Measurements from ENCODE around the gene SORCS2.

The SORCS2 gene

DNA sequence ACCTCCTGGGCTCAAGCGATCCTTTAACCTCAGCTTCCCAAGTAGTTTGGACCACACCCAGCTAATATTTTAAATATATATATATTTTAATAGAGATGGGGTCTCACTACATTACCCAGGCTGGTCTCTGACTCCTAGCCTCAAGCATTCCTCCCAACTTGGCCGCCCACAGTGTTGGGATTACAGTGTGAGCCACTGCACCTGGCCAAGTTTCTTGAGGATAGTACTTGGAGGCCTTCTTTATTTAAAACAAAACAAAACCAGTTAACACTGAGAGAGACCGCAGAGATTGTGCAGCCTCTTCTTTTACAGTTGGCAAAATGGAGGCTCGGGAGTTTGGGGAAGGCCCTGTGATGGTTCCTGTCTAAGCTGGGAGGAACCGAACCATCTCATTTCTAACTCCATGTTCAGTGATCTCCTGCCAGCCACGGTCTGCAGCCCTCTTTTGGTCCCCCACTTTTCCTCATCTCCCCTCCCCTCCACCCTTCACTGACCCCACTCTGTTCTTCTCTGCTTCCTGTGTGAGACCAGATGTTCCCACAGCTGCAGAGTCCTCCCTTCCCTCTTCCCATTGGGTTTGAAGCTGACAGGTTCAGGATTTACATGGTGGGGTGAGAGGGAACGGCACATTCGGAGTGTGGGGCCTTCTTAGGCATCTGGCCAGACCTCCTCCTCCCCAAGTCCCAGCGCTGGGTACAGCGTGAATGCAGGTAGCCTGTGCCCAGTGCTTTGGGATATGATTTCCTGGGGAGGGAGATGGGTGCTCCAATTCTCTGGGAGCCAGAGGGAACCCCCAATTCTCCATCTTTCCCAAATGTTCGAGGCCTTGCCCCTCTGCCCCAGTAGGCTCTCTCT, 1.4 kb upstream of the SORCS2 start:
- POLR2A ChIA-PET: interaction anchor here (1.1 kb wide), 1 partner anchor 290 kb away, joined by 3 read pairs; no protein-coding TSS in a partner anchor
- Histone ChIP-seq H3K4me1 (ENCODE audit: control insufficient read depth, insufficient read depth, low read length) (no peaks in the 10 kb centered on the region), H3K27ac (ENCODE audit: extremely low read depth, low read depth, low read length) (no peak overlapping the region), H3K9me3 (ENCODE audit: control insufficient read depth, insufficient read depth, low read depth, low read length) (no peaks in the 10 kb centered on the region), H3K36me3 (ENCODE audit: control insufficient read depth in 2 of 2, insufficient read depth in 1 of 2, low read length in 2 of 2) (no peaks in the 10 kb centered on the region), H3K4me3 (ENCODE audit: low read depth, low read length) (no peak overlapping the region)
- TF ChIP-seq KLF7 (tag by site-specific recombination; IDR thresholded peaks at IDR 0.05; ENCODE audit: borderline replicate concordance) (no peak), ZFP37 (tag by site-specific recombination; IDR thresholded peaks at IDR 0.05) (no peak), ZNF571 (tag by site-specific recombination; IDR thresholded peaks at IDR 0.05) (no peak), ZNF223 (tag by site-specific recombination; IDR thresholded peaks at IDR 0.05) (no peak), ZNF19 (tag by site-specific recombination; IDR thresholded peaks at IDR 0.05; ENCODE audit: low read depth) (no peak), ZNF521 (tag by site-specific recombination; IDR thresholded peaks at IDR 0.05) (no peak), ZNF768 (tag by site-specific recombination; IDR thresholded peaks at IDR 0.05) (no peak), ZNF37A (tag by site-specific recombination; IDR thresholded peaks at IDR 0.05) (no peak), ZNF596 (tag by site-specific recombination; IDR thresholded peaks at IDR 0.05) (no peak), FEZF1 (tag by site-specific recombination; IDR thresholded peaks at IDR 0.05) (no peak), BCL11A (tag by site-specific recombination; IDR thresholded peaks at IDR 0.05; ENCODE audit: low read depth) (no peak), ZNF274 (IDR thresholded peaks at IDR 0.05; ENCODE audit: low read length) (no peak), ZNF274 (tag by site-specific recombination; IDR thresholded peaks at IDR 0.05; ENCODE audit: borderline replicate concordance) (no peak)
- CTCF ChIA-PET: interaction anchor here (1.0 to 3.6 kb wide), 4 partner anchors 13 to 529 kb away, joined by 3 to 17 read pairs (median 6); no protein-coding TSS in a partner anchor

DNA sequence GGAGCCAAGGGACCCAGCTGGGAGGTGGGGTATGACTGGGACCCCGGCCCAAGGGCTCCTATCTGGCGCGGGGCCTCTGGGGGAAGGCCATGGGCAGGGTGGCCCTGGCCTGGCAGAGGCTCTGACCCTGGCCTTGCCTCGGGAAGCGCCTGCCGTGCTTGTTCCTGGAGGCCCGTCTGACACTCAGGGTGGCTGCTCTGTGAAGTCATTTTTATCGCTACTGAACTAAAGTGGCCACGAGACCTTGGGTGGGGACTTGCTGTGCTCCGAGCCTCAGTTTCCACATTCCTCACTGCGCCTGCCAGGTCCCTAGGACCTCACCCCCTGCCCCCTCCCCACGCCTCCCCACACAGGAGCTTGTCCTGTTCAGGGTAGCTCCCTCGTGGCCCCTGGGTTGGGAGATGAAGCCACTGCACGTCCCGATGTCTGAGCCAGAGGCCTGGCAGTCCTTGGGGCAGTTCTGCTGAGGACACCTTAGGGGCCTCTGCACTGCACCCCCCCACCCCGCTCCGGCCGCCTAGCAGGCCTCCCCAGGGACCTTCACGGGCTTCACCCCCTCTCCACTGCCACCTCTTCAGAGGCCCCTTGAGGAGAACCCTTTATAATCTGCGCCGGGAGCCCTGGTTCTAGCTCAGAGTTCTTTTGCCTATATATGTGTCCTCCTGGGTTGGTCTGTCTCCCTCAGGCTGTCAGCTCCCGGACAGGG, 639 bp upstream of the SORCS2 start:
- Histone ChIP-seq H3K36me3 (ENCODE audit: control insufficient read depth in 2 of 2, insufficient read depth in 1 of 2, low read length in 2 of 2) (no peaks in the 10 kb centered on the region), H3K27ac (ENCODE audit: extremely low read depth, low read depth, low read length) (no peak overlapping the region), H3K4me3 (ENCODE audit: low read depth, low read length) (no peak overlapping the region), H3K4me1 (ENCODE audit: control insufficient read depth, insufficient read depth, low read length) (no peaks in the 10 kb centered on the region), H3K9me3 (ENCODE audit: control insufficient read depth, insufficient read depth, low read depth, low read length) (no peaks in the 10 kb centered on the region)
- CTCF ChIA-PET: interaction anchor here (0.5 to 3.6 kb wide), 15 partner anchors 11 to 567 kb away, joined by 3 to 17 read pairs (median 3); no protein-coding TSS in a partner anchor
- POLR2A ChIA-PET: interaction anchor here (1.1 kb wide), 1 partner anchor 290 kb away, joined by 3 read pairs; no protein-coding TSS in a partner anchor
- no peak for TF ChIP-seq ZNF239 (tag by site-specific recombination; IDR thresholded peaks at IDR 0.05)
- TF ChIP-seq PBX3 (CRISPR knock-in tag; IDR thresholded peaks at IDR 0.05): no peak
- TF ChIP-seq, protein P1, sequence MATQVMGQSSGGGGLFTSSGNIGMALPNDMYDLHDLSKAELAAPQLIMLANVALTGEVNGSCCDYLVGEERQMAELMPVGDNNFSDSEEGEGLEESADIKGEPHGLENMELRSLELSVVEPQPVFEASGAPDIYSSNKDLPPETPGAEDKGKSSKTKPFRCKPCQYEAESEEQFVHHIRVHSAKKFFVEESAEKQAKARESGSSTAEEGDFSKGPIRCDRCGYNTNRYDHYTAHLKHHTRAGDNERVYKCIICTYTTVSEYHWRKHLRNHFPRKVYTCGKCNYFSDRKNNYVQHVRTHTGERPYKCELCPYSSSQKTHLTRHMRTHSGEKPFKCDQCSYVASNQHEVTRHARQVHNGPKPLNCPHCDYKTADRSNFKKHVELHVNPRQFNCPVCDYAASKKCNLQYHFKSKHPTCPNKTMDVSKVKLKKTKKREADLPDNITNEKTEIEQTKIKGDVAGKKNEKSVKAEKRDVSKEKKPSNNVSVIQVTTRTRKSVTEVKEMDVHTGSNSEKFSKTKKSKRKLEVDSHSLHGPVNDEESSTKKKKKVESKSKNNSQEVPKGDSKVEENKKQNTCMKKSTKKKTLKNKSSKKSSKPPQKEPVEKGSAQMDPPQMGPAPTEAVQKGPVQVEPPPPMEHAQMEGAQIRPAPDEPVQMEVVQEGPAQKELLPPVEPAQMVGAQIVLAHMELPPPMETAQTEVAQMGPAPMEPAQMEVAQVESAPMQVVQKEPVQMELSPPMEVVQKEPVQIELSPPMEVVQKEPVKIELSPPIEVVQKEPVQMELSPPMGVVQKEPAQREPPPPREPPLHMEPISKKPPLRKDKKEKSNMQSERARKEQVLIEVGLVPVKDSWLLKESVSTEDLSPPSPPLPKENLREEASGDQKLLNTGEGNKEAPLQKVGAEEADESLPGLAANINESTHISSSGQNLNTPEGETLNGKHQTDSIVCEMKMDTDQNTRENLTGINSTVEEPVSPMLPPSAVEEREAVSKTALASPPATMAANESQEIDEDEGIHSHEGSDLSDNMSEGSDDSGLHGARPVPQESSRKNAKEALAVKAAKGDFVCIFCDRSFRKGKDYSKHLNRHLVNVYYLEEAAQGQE (tag by site-specific recombination; IDR thresholded peaks at IDR 0.05): no peak
- no peak for TF ChIP-seq ZNF518A (tag by site-specific recombination; conservative IDR thresholded peaks at IDR 0.05; ENCODE audit: low read depth)
- no peak for TF ChIP-seq ZNF561 (tag by site-specific recombination; IDR thresholded peaks at IDR 0.05; ENCODE audit: borderline replicate concordance)
- no peak for TF ChIP-seq ZNF510 (tag by site-specific recombination; IDR thresholded peaks at IDR 0.05; ENCODE audit: insufficient replicate concordance)
- no peak for TF ChIP-seq ZNF140 (tag by site-specific recombination; IDR thresholded peaks at IDR 0.05)
- no peak for TF ChIP-seq ZNF19 (tag by site-specific recombination; IDR thresholded peaks at IDR 0.05; ENCODE audit: low read depth)
- TF ChIP-seq, protein P2, sequence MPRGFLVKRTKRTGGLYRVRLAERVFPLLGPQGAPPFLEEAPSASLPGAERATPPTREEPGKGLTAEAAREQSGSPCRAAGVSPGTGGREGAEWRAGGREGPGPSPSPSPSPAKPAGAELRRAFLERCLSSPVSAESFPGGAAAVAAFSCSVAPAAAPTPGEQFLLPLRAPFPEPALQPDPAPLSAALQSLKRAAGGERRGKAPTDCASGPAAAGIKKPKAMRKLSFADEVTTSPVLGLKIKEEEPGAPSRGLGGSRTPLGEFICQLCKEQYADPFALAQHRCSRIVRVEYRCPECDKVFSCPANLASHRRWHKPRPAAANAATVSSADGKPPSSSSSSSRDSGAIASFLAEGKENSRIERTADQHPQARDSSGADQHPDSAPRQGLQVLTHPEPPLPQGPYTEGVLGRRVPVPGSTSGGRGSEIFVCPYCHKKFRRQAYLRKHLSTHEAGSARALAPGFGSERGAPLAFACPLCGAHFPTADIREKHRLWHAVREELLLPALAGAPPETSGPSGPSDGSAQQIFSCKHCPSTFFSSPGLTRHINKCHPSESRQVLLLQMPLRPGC (tag by site-specific recombination; IDR thresholded peaks at IDR 0.05): no peak
- no peak for TF ChIP-seq SCRT2 (tag by site-specific recombination; IDR thresholded peaks at IDR 0.05)

Measured in HEK293 (cell line).